HG03095 (cell line): ENCODE measurements around the gene SORBS2.

ENCODE experiments used
- ATAC-seq: cut with Tn5 transposase; IDR thresholded peaks from one replicate; pipeline ENCODE4 v1.9.1; 2021; ENCODE audit warnings: moderate library complexity; ENCODE audit not compliant: unreplicated experiment

Gene SORBS2

DNA sequence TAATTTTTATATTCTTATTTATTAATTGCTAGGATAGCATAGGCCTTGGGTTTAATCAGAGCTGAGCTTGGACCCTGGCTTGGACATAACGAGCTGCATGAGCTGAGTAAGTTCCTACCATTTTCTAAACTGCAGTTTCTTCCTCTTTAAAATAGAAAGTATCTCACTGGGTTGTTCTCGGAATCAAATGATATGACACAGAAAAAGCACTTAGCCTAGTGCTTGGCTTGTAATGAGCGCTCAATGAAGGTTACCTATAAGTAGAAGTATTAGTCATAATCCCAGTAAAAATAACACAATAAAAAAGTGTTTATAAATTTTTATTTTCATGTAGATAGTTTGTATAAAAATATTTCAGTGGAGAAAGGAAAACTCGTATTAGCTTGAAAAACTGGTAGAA lies 163.4 kb downstream of the SORBS2 start:
- no peak for ATAC-seq

- no peak for ATAC-seq
Observed at GRCh38 chr4:185645403-185645802, 166.6 kb downstream of the SORBS2 start.

DNA sequence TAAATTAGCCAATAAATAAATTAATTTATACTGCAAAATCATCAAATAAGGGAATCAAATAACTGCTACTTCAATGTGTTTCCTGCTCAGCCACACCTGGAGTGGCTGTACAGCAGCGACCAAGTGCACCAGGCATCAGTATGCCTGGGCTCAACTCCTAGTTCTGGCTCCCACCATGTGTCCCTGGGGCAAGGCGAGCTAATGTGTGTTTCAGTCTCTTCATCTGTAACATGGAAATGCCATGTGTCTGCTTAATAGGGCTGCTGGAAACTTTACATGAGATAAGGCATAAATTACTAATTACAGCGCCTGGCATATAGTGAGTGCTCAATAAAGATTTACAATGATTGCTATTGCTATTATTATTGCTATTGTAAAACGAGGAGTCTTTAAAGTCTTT lies 167.6 kb downstream of the SORBS2 start:
- no peak for ATAC-seq

DNA sequence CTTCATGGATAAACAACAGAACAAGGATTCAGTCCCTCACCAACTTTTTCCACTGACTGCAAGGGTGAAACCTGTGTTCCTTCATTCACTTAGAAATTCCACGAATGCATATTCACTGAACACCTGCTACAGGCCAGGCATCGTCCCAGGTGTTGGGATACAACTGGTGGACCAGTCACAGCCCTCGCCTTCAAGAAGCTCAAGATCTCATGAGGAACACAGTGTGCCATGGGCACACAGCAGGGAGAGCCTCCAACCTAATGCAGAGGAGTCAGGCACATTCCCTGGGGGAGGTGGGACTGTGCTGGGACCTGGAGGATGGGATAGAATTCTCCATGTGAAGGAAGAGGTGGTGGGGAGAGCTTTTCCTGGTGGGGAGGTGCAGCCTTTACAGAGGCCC lies 169.1 kb downstream of the SORBS2 start:
- ATAC-seq = no peak

- ATAC-seq = no peak
Observed at GRCh38 chr4:185640811-185641675, 171.0 kb downstream of the SORBS2 start.

- no peak for ATAC-seq
Observed at GRCh38 chr4:185638548-185639301, 173.3 kb downstream of the SORBS2 start.

DNA sequence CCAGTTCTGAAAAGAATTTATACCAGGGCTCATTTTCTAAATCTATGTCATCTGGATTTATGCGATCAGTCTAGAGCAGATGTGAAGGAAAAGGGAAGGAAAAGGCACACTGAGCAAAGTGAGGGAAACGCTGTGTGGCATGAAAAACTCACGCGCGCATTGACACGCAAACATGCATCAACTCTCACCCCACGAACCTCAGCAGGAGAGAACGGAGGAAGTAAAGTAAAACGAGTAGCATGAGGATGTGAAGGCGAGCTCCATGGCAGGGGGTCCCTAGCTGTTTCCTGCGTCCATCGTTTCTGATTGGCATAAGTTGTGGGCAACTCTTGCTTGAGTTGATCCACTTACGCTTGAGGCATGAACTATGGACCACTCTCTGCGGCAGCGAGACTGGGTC lies 173.9 kb downstream of the SORBS2 start:
- no peak for ATAC-seq

GRCh38 chr4:185637163-185637875 lies 174.7 kb downstream of the SORBS2 start:
- ATAC-seq = no peak

DNA sequence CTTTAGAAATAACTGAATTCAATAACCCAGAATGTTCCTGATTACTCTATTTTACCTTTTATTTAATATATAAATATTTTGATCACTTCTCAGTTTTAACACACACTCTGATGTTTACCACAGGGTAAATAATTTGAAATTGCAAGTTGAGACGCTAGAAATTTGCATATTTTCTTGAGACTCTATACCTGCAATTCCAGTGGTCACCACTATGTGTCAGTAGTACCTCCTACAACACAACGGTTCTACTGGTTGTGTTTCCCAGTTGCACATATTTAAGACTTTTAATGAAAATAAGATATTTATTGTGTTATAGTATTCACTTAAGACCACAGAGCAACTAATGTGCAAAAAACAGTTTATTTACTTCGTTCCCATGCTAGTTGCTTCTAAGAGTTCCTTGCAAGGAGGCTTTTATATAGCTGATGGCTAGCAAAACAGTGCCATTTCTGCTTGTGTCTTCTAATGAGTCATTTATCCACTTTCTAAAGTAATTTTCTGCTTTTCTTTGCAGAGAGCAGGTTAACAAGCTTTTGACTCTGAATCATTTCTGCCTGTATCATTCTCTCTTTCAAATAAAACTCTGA lies 177.8 kb downstream of the SORBS2 start:
- no peak for ATAC-seq

- no peak for ATAC-seq
Observed at GRCh38 chr4:185626798-185627197, 185.2 kb downstream of the SORBS2 start.

- no peak for ATAC-seq
Observed at GRCh38 chr4:185625503-185625902, 186.5 kb downstream of the SORBS2 start.

DNA sequence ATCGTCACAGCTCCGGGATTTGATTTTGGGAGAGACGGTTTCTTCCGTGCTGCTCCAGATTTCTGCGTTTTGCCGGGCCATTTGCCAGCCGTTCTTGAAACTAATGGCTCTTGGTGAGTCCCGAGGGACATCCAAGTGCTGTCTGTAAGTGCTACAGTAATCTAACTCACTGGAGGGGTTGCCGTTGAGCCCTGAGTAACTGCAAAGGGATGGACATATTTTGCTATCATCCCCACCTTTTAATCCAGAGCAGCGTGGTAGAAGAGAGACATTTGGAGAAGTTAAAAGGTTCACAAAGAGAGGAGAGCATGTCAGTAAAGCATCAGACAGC lies 187.8 kb downstream of the SORBS2 start:
- no peak for ATAC-seq

- no peak for ATAC-seq
Observed at GRCh38 chr4:185623444-185624258, 188.3 kb downstream of the SORBS2 start.

GRCh38 chr4:185608185-185608584 lies 203.8 kb downstream of the SORBS2 start:
- ATAC-seq = no peak

DNA sequence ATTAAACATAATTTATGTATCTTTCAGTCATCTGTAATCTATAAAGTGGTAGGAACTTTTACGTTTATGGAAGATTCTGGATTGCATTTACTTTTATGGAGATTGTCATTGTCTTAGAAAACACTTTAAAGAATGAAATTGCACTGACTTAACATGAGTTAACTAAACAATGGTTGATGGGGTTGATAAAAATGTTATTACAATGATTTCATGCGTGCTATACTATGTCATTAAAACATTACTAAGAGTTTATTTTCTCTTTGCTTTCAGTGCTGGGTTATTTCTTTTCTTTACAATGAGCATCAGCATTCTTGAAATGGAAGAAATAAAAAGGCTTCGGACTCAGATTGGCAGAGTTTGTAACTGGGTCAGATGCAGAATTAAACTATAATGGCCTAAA lies 209.6 kb downstream of the SORBS2 start:
- no peak for ATAC-seq

DNA sequence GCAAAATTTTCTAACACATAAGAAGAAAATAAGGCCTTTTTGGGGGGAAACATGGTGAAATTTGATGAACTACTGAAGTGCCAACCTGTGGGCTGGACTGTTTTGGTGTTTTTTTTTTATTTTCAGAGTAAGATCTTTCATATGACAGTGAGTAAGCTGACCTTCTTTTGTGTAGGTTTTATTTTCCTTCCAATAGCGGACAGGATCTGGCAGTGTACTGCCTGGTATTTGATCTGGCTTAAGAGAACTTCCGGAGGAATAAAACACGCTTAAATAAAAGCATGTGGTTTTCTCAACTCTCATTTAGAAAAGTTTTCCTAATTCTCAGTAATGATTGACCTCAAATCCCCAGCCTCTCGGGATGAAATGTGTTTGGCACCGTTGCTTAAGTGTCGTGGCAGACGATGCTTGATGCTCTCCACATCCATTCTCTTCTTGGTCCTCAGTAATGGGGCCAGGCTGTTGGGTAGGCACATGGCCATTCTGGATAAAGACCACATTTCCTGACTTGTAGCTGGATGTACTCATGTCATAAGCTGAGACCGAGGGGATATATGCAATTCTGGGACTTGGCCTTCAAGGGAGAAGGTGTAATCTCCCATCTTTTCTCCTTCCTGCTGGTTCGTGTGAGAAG lies 211.1 kb downstream of the SORBS2 start:
- no peak for ATAC-seq

DNA sequence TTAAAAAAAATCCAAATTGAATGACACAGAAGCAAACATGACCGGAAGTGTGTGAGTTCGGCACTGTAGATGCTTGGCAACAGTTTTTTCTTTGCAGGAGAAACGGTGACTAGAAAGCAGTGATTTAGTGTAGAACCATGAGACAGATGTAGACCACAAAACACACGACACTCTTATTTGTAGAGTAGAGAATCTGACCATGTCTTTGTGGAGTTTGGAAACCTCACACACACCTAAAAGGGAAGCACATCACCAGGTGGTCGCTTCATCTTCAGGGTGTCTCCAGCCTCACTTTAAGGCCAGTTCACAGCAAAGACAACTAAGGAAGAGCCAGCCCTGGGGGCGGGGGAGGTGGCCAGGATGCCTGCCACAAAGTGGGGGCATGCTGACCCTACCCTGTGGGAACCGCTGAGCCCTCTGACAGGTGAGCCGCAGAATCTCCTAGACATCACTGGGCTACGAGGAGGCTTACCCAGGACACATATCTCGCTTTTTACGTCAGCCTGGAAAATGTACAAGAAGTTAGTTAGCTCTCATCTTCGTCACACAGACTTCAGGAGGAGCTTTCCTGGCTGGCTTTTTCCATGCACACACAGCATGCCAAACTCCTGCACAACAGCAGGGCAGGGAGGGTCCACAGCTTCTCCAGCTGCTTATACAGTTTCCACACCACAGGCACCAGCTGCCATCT lies 212.3 kb downstream of the SORBS2 start:
- ATAC-seq = no peak

GRCh38 chr4:185598846-185599552 lies 213.0 kb downstream of the SORBS2 start:
- no peak for ATAC-seq
